PC-3 (cell line): Measurements from ENCODE around the gene TLR1. TPM values are rescaled to one million over a fixed set of nuclear protein-coding genes. Genes with fewer than 3 reads are reported as not detected.
A peak's percentile ranks its signal among the peaks of the same experiment; 100 is the strongest.

Experiments
- ATAC-seq: fragments of 200-7000 bp; cut with Tn5 transposase; 2 replicates; pipeline ENCODE4 v1.9.1; 2020; ENCODE audit warnings: mild to moderate bottlenecking, moderate library complexity
- BruUV-seq: library from RNA; stranded (reverse); fragments of 400-500 nt; replicated peaks from 2 replicates; lab custom pipeline; 2021; lab: Mats Ljungman, UMichigan
- CTCF ChIA-PET: fragments of 300-600 bp; sonication (Branson Sonifier 250); formaldehyde crosslinking; loops from one replicate; lab custom pipeline; 2022; ENCODE audit warnings: antibody characterized with exemption; lab: Charles Lee
- POLR2A ChIA-PET: fragments of 300-600 bp; sonication (Branson Sonifier 250); formaldehyde crosslinking; loops from one replicate; lab custom pipeline; 2022; ENCODE audit warnings: antibody characterized with exemption; ENCODE audit not compliant: unreplicated experiment; lab: Charles Lee
- DNase-seq: peaks from one replicate; pipeline ENCODE4 v3.0.0-alpha.2; 2015
- H2AFZ ChIP-seq: fragments of 300-600 bp; sonication (generic); 2 replicates; pipeline ENCODE4 v1.6.0; 2016; ENCODE audit warnings: antibody characterized with exemption, low read length
- H3F3A ChIP-seq: fragments of 300-600 bp; sonication (generic); one replicate; pipeline ENCODE4 v1.6.0; 2017; ENCODE audit warnings: antibody characterized with exemption, low read length, control low read depth, mild to moderate bottlenecking; ENCODE audit not compliant: unreplicated experiment
- H3K27ac ChIP-seq: fragments of 300-600 bp; sonication (generic); 2 replicates; pipeline ENCODE4 v1.5.1; 2016; ENCODE audit warnings: mild to moderate bottlenecking, low read length
- H3K27me3 ChIP-seq: fragments of 300-600 bp; sonication (generic); 2 replicates; pipeline ENCODE4 v1.6.1; 2016; ENCODE audit warnings: low read length, mixed read lengths
- H3K36me3 ChIP-seq: fragments of 300-600 bp; sonication (generic); 2 replicates; pipeline ENCODE4 v1.6.1; 2016; ENCODE audit warnings: low read depth, mixed run types, low read length, mixed read lengths
- H3K4me1 ChIP-seq: fragments of 300-600 bp; sonication (generic); 2 replicates; pipeline ENCODE4 v1.5.1; 2016; ENCODE audit warnings: low read length; ENCODE audit not compliant: insufficient read depth
- H3K4me2 ChIP-seq: fragments of 300-600 bp; sonication (generic); 2 replicates; pipeline ENCODE4 v1.6.0; 2016; ENCODE audit warnings: low read length
- H3K4me3 ChIP-seq: fragments of 300-600 bp; sonication (generic); 2 replicates; pipeline ENCODE4 v1.5.1; 2016; ENCODE audit warnings: mild to moderate bottlenecking, low read length, mixed read lengths
- H3K79me2 ChIP-seq: fragments of 300-600 bp; sonication (generic); 2 replicates; pipeline ENCODE4 v1.6.1; 2017; ENCODE audit warnings: low read length, mixed read lengths
- H3K9ac ChIP-seq: fragments of 300-600 bp; sonication (generic); 2 replicates; pipeline ENCODE4 v1.6.0; 2016; ENCODE audit warnings: mild to moderate bottlenecking, low read length
- H3K9me2 ChIP-seq: fragments of 300-600 bp; sonication (generic); replicated peaks from 2 replicates; pipeline ENCODE4 v1.6.1; 2016; ENCODE audit warnings: mixed run types, low read length, mixed read lengths
- H3K9me3 ChIP-seq: fragments of 300-600 bp; sonication (generic); 2 replicates; pipeline ENCODE4 v1.6.1; 2016; ENCODE audit warnings: low read length, mixed read lengths
- H4K20me1 ChIP-seq: fragments of 300-600 bp; sonication (generic); 2 replicates; pipeline ENCODE4 v1.6.1; 2016; ENCODE audit warnings: low read length, mixed read lengths
- CTCF ChIP-seq: fragments of 300-600 bp; sonication (generic); conservative IDR thresholded peaks from 2 replicates; pipeline ENCODE4 v1.5.1; 2017; ENCODE audit warnings: antibody characterized with exemption, low read depth, mild to moderate bottlenecking, low read length
- EZH2 ChIP-seq: fragments of 300-600 bp; sonication (generic); IDR thresholded peaks from one replicate; pipeline ENCODE4 v1.6.1; 2017; ENCODE audit warnings: antibody characterized with exemption, mild to moderate bottlenecking, low read length; ENCODE audit not compliant: unreplicated experiment
- EZH2phosphoT487 ChIP-seq: fragments of 300-600 bp; sonication (generic); IDR thresholded peaks from 2 replicates; pipeline ENCODE4 v1.6.1; 2018; ENCODE audit warnings: mild to moderate bottlenecking, antibody characterized with exemption, low read length, borderline replicate concordance
- intact Hi-C: fragments of 100-400 bp; cut with micrococcal nuclease; formaldehyde crosslinking; loops from 2 replicates; pipeline ENCODE4 v1.9.0; 2023
- total RNA-seq: library from RNA; depleted of rRNA; stranded (reverse); fragments of >200 nt; gene quantifications from 2 replicates; pipeline ENCODE4 v1.2.3, GENCODE V29; 2014

Gene TLR1
- total RNA-seq, 1 experiment from 2014 or later: 0.47 TPM

DNA sequence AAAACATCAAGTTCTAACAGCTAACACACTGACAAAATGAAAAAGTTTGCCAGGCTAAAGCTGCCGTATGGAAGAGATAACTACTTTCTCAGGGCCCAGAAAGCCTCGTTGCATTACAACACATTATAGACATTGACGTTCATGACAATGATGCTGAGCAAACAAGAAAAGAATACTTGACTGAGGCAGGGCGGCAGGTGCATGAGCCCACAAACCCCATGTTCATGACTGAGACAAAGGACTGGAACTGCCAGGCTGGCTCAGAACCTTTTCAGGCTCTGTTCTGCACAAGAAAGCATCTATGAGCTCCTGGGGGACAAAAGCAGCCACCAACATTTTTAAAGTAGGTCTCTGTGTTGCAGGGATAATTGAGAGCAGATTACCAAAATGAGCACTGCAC, 38.4 kb upstream of the TLR1 start:
- CTCF ChIA-PET: no interaction called here
- H3K79me2 ChIP-seq: no peaks in the 10 kb centered on the region
- BruUV-seq: no TSS peak

GRCh38 chr4:38837849-38838248, 33.3 kb upstream of the TLR1 start:
- no peak overlapping the region for H3K4me2 ChIP-seq
- H3K27me3 ChIP-seq: no peaks in the 10 kb centered on the region
- H3K79me2 ChIP-seq: no peaks in the 10 kb centered on the region
- ChIA-PET CTCF (no interaction called here), POLR2A (no interaction called here)
- H3K4me3 ChIP-seq: no peak overlapping the region
- H3K4me1 ChIP-seq: peaks cover 9% of the 10 kb centered on the region; the same call in 1 of the 2 replicates
- BruUV-seq: no TSS peak
- H3K9ac ChIP-seq: no peak overlapping the region
- H3K36me3 ChIP-seq: peaks cover 3% of the 10 kb centered on the region; the same call in 1 of the 2 replicates
- H3K27ac ChIP-seq: peak overlapping the region; percentile 39
- intact Hi-C loops: no loop called here
- no peaks in the 10 kb centered on the region for H3K9me2 ChIP-seq
- H3K9me3 ChIP-seq: no peaks in the 10 kb centered on the region; the same call in 1 of the 2 replicates
- H4K20me1 ChIP-seq: no peaks in the 10 kb centered on the region
- DNase-seq (peak; percentile 60), ATAC-seq (peak; percentile 48)
- TF ChIP-seq EZH2 (no peak), CTCF (no peak), EZH2phosphoT487 (no peak)
- H2AFZ ChIP-seq: no peak overlapping the region
- H3F3A ChIP-seq: no peaks in the 10 kb centered on the region

More for the DNA sequence above, 38.4 kb upstream of the TLR1 start:
- DNase-seq (no peak), ATAC-seq (no peak)
- POLR2A ChIA-PET: no interaction called here
- H3K9me3 ChIP-seq: no peaks in the 10 kb centered on the region
- H3K4me1 ChIP-seq: peaks cover 4% of the 10 kb centered on the region; the same call in 1 of the 2 replicates
- no peaks in the 10 kb centered on the region for H3K27me3 ChIP-seq
- no peak overlapping the region for H3K4me3 ChIP-seq
- TF ChIP-seq EZH2phosphoT487 (no peak), CTCF (no peak), EZH2 (no peak)
- no peak overlapping the region for H3K9ac ChIP-seq
- intact Hi-C loops: no loop called here
- no peak overlapping the region for H3K4me2 ChIP-seq
- H3K9me2 ChIP-seq: no peaks in the 10 kb centered on the region
- H3K27ac ChIP-seq: no peak overlapping the region
- H2AFZ ChIP-seq: no peak overlapping the region
- no peaks in the 10 kb centered on the region for H3F3A ChIP-seq
- H4K20me1 ChIP-seq: no peaks in the 10 kb centered on the region
- H3K36me3 ChIP-seq: no peaks in the 10 kb centered on the region

- H3K9me2 ChIP-seq: no peaks in the 10 kb centered on the region
- H3K4me3 ChIP-seq: no peak overlapping the region
- no peaks in the 10 kb centered on the region for H3K79me2 ChIP-seq
- H3K4me1 ChIP-seq: peaks cover 9% of the 10 kb centered on the region; the same call in 1 of the 2 replicates
- H3K4me2 ChIP-seq: no peak overlapping the region
- ATAC-seq: no peak
- POLR2A ChIA-PET: no interaction called here
- CTCF ChIA-PET: no interaction called here
- peaks cover 3% of the 10 kb centered on the region; the same call in 1 of the 2 replicates for H3K36me3 ChIP-seq
- no peaks in the 10 kb centered on the region for H3F3A ChIP-seq
- intact Hi-C loops: no loop called here
- no TSS peak for BruUV-seq
- no peak for DNase-seq
- no peaks in the 10 kb centered on the region for H4K20me1 ChIP-seq
- no peak overlapping the region for H3K9ac ChIP-seq
- H3K27ac ChIP-seq: peak overlapping the region; percentile 39; the same call in 1 of the 2 replicates
- TF ChIP-seq EZH2phosphoT487: no peak
- TF ChIP-seq EZH2: no peak
- TF ChIP-seq CTCF: no peak
- no peaks in the 10 kb centered on the region; the same call in 1 of the 2 replicates for H3K9me3 ChIP-seq
- no peak overlapping the region for H2AFZ ChIP-seq
- H3K27me3 ChIP-seq: no peaks in the 10 kb centered on the region
Observed at GRCh38 chr4:38837334-38837733, 32.7 kb upstream of the TLR1 start.
